HL-60 (cell line): ENCODE results near the gene TTLL8.

Experiments
- DNase-seq, 2 experiments: peaks; one replicate each; pipeline ENCODE4 v3.0.0-alpha.2; 2010 to 2020; ENCODE audit warnings: low read depth in 1 of 2, low spot score in 1 of 2
- H3K27ac ChIP-seq: fragments of 250-450 bp; sonication (Bioruptor Pico); replicated peaks from 2 replicates; pipeline ENCODE4 v1.5.1; 2020; ENCODE audit warnings: mild to moderate bottlenecking, moderate library complexity
- H3K27me3 ChIP-seq: fragments of 250-450 bp; sonication (Bioruptor Pico); 2 replicates; pipeline ENCODE4 v1.5.1; 2021; ENCODE audit warnings: mild to moderate bottlenecking, moderate library complexity; ENCODE audit not compliant: insufficient read depth, poor library complexity, severe bottlenecking
- H3K4me3 ChIP-seq: replicated peaks from 2 replicates; pipeline ENCODE4 v1.5.1; 2011; ENCODE audit warnings: mild to moderate bottlenecking, control low read depth, low read length; ENCODE audit not compliant: insufficient read depth
- CTCF ChIP-seq: IDR thresholded peaks from one replicate; pipeline ENCODE4 v1.5.1; 2011; ENCODE audit warnings: low read length, control low read depth, inconsistent platforms; ENCODE audit not compliant: insufficient read depth
- GABPA ChIP-seq: IDR thresholded peaks from 2 replicates; pipeline ENCODE4 v1.6.1; 2012; ENCODE audit warnings: low read depth
- POLR2AphosphoS5 ChIP-seq: IDR thresholded peaks from 2 replicates; pipeline ENCODE4 v1.6.1; 2012; ENCODE audit warnings: low read depth
- REST ChIP-seq: IDR thresholded peaks from 2 replicates; pipeline ENCODE4 v1.6.1; 2012; ENCODE audit warnings: low read depth; ENCODE audit not compliant: insufficient replicate concordance
- SPI1 ChIP-seq: IDR thresholded peaks from 2 replicates; pipeline ENCODE4 v1.6.1; 2012; ENCODE audit warnings: low read depth, mild to moderate bottlenecking, borderline replicate concordance

Gene TTLL8

GRCh38 chr22:50035976-50036724 is 21.9 kb downstream of the TTLL8 start:
- H3K27me3 ChIP-seq: peaks cover 25% of the 10 kb centered on the region
- DNase-seq: no peak
- H3K4me3 ChIP-seq: no peak overlapping the region
- H3K27ac ChIP-seq: no peak overlapping the region
- TF ChIP-seq GABPA (no peak), CTCF (no peak), POLR2AphosphoS5 (no peak), REST (no peak), SPI1 (no peak)

- H3K27ac ChIP-seq: no peak overlapping the region
- no peak for DNase-seq
- H3K4me3 ChIP-seq: no peak overlapping the region
- peaks cover 28% of the 10 kb centered on the region for H3K27me3 ChIP-seq
- TF ChIP-seq GABPA (no peak), REST (no peak), POLR2AphosphoS5 (no peak), CTCF (no peak), SPI1 (no peak)
These were observed 22.8 kb downstream of the TTLL8 start for GRCh38 chr22:50035131-50035881.

- DNase-seq: no peak
- H3K27ac ChIP-seq: no peak overlapping the region
- no peak for TF ChIP-seq SPI1
- TF ChIP-seq POLR2AphosphoS5: no peak
- no peak for TF ChIP-seq GABPA
- no peak for TF ChIP-seq CTCF
- TF ChIP-seq REST: no peak
- H3K4me3 ChIP-seq: no peak overlapping the region
- H3K27me3 ChIP-seq: peaks cover 32% of the 10 kb centered on the region
These were observed 23.7 kb downstream of the TTLL8 start for GRCh38 chr22:50034126-50035081.
